Measurements from ENCODE around the gene FLACC1. TPM values are rescaled to one million over a fixed set of nuclear protein-coding genes. Genes with fewer than 3 reads are reported as not detected.

The FLACC1 gene
- under 0.01 and 0.61 TPM in 2 replicates for total RNA-seq

GRCh38 chr2:201357221-201357620 is at the start of gene FLACC1:
FLACC1 (minus strand) TSS chr2:201357345; CDS start chr2:201351404, 5,941 bp downstream.

GRCh38 chr2:201260302-201260800 is 96.8 kb downstream of the FLACC1 start, which contains the start of gene CASP8:
CASP8 (plus strand) TSS chr2:201260536; CDS start chr2:201266487, 5,951 bp downstream.

Other genes with a start within 250 kb of the FLACC1 start
- gene CFLAR, start 241.2 kb downstream of the FLACC1 start, total RNA-seq, result 288 and 437 TPM in 2 replicates
- 30.5 and 79.8 TPM in 2 replicates for gene CASP10, start 174.2 kb downstream of the FLACC1 start, total RNA-seq
- 10.4 and 23.3 TPM in 2 replicates for gene CASP8, start 96.8 kb downstream of the FLACC1 start, total RNA-seq
- gene TRAK2, start 94.1 kb upstream of the FLACC1 start, total RNA-seq, result 24.0 and 28.7 TPM in 2 replicates
- gene STRADB, start 94.4 kb upstream of the FLACC1 start, total RNA-seq, result 17.5 and 30.1 TPM in 2 replicates